ENCODE measurements around the gene UPF3A.

DNA sequence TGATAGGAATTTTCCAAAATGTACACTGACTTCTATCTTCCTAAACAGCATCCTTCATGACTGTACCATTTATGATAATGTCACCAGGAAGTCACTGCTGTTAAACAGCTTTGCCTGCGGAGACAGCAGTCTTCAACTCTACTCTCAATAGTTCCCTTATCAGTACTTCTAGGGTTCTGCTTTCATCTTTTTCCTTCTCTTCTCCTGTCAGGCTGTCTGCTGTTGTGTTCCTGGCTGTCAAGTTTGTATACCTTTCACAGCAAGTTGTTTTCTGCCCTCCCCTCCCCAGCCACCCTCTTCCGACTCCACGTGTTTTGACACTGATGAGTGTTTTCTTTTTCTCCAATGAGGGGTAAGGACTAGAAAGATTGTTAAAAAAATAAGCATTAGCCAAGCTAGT lies 2.2 kb downstream of the UPF3A start:
- TF ChIP-seq CTCF (IDR thresholded peaks at IDR 0.05; ENCODE audit: low read depth, low read length) (no peak), EZH2phosphoT487 (IDR thresholded peaks at IDR 0.05; ENCODE audit: low read depth) (no peak)
